Activated T-helper 9 cell treated with anti-CD3 and anti-CD28 coated beads, Interleukin-2, amount 50 U/mL, for 16 hours (primary cell): ENCODE results near the gene FRK.
"Not testable (repeated sequence)": the region's sequence is repeated elsewhere in the genome, so short reads cannot be mapped to it uniquely, and the experiment has no call there.

Experiments used
- DNase-seq: peaks from one replicate; pipeline ENCODE4 v3.0.0-alpha.2; 2020; ENCODE audit warnings: low read depth

The FRK gene

DNA sequence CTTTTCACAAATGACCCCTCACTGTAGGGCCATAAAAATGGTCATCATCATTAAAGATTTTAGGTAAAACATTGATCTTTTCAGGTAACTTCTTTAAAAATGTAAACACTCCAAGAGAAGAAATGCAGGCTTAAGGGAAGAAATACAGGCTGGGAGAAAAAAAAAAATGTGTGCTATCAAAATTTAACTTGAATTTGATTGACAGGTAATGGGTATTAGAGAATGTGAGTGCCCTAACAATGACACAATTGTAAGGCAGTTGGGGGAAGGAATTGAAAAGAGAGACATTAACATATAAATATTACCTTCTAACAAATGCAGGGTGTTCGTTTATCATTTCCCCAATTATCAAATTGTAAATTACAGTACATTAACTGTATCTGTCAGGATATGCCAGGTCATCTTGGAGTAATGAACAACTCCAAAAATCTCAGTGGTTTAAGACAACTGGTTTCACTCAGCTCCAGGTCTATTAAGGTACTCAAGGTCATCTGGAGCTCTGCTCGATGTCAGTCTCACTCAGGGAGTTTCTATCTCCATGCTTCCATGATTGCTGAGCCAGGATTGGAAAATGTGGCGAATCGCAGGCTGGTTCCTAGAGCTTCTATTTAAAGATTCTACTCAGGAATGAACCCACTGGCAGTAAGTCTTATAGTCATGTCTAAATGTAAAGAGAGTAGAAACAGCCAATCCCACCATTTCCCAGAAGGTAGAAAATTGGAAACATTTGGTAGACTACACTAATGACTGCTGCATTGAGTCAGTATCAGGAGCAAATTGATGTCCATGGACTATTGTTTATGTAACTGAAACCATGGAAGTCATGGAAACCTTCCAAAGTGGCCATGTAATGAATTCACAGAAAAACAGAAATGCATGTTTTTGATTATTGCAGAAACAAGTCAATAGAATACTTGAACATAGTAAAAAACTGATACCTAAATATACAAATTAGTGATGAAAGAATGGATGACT lies 55.6 kb downstream of the FRK start:
- no peak for DNase-seq

DNA sequence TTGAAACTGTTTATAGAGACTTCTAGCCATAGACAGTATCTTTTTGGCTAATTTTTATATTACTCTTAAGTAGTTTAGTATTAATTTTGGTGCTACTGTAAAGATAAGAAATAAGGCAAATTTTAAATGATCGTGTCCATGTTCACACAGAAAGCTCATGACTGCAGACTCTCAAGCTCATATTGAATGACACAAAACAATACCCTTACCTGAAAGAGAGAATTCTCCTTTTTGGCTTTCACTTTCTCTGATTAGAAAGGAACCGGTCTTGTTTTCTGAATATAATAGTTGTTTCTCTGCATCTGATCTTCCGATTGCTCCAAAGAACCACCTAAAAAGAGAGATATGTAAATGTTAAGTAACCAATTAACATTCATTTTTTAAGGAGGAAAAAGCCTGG lies 57.0 kb downstream of the FRK start:
- no peak for DNase-seq

DNA sequence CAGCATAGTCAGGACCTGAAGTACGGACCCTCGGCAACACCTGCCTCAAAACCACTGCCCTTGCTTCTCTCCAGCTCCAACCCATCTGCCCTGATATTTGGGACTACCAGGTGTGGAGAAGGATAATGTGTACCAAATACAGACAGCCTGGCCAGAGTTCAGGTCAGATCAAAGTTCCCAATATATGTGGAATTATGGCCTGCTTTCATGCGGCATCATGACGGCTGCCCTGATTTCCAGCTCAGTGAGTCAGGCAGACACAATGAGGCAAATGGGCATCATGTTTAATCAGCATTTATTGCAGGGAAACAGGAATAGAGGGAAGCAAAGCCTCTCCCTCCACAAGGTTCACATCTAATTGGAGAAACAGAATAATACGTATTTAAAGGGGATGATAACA lies 57.9 kb downstream of the FRK start:
- DNase-seq, result no peak

- no peak for DNase-seq
Observed at GRCh38 chr6:115999235-115999634, 61.5 kb downstream of the FRK start.

DNA sequence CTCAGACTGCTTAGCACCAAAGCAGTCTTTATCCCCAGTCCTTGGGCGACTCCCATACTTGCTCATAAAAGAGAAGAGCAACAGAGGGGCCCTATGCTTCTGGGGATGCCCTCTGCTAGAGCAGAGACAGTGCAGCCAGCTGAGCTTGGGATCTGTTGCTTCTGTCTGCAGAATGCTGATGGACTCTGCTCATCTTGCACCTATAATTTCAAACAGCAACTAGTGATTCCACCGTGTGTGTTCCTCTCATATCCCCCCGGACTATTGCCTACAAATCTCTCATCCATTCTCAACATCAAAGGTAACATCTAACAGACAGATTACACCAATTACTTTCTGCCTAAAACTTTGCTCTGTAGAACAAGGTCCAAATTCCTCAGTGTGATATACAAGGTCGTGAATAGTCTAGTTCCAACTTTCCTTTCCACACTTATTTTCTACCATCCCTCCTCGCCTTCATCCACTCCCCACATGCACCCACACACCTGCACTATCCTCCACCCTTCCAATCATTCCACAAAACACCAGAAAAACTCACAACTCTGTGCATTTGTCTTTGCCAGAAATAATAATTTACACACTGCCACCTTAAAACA lies 62.6 kb downstream of the FRK start:
- DNase-seq, result no peak

GRCh38 chr6:115986026-115986425 lies 74.7 kb downstream of the FRK start:
- DNase-seq, result no peak

GRCh38 chr6:115984809-115985208 lies 75.9 kb downstream of the FRK start:
- no peak for DNase-seq

- DNase-seq, result no peak
Observed at GRCh38 chr6:115983998-115984397, 76.7 kb downstream of the FRK start.

DNA sequence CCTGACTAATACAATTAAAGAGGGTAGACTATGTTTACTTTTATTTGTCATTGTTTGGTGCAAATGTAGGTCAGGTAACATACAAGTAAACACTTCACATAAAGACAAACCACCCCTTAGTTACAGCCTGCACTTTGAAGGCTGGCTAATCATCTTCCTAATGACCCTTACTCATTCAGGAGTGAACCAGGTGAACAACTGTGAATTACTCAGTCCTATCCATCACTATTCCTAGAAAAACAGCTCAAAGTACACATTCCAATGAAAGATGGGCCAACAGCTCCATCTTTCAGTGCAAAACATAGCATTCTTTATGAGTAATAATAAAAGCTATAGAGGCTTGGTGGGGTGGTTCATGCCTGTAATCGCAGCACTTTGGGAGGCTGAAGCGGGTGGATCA lies 78.2 kb downstream of the FRK start:
- DNase-seq, result no peak

- DNase-seq, result no peak
Observed at GRCh38 chr6:115977220-115977619, 83.5 kb downstream of the FRK start.

- DNase-seq, result no peak
Observed at GRCh38 chr6:115976321-115976870, 84.3 kb downstream of the FRK start.

- no peak for DNase-seq
Observed at GRCh38 chr6:115972679-115973078, 88.0 kb downstream of the FRK start.

DNA sequence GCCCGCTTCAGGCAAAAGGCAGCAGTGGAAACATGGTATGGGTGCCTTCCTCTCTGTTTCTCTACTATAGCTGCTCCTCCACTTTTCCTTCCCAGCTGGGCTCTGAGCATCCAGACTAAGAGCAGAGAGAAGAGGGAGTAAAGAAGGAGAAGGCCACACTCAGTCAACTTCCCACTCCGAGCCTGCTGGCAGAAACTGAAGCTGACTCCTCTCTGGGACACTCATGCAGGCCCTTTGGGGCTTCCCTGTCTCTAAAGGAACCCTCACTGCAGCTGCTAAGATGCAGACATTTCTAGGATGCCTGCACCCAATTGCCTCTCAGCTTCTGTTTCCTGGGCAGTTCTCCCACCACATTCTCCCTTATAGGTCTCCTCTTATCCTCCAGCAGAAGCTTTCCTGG lies 88.9 kb downstream of the FRK start:
- no peak for DNase-seq

DNA sequence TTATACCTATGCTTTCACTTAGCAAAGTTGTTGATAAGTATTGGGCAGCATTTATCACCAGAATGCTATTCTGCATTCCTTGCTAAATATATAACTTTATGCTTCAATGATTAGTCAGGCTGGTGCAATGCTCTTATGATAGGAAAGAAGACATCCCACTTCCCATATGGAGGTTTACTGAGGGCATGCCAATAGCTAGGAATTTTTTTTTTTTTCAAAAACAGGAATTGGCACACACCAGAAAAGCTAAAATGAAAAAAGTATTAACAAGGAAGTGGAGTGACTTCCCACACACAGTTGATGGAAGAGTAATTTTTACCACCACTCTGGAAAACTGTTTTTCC lies 90.8 kb downstream of the FRK start:
- no peak for DNase-seq

DNA sequence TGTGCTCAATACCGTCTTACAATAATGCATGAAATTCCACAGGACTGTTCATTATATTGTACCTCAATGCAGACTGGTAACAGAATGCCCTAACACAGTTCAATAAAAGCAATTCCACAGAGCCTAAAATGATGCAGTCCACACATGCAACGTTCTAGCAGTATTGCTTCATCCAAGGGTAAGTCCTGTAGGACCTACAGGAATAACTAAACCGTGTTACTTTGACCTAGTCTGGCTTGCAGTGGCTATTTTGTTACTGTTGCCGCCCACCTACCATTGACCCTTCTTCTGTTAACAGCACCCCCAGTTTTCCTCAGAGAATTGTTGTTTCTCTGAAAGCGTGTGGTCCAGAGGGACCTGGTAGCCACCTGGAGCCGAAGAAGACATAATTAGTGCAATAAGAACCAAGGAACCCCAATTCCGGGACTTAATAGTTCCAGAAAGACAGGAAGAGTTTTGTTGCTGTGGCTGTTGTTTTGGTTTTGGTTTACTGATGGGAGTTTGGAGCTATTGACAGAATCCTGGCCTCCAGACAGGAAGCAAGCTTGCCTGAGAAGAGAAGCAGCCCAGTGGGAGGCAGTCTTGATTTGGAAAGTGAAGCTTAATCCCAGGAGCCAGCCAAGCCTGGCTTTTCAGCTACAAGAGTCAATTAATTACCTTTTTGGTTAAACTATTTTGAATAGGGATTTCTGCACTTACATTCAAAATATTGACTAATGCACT lies 91.3 kb downstream of the FRK start:
- no peak for DNase-seq

GRCh38 chr6:115960286-115960685 lies 100.4 kb downstream of the FRK start:
- DNase-seq, result not testable (repeated sequence)

- no peak for DNase-seq
Observed at GRCh38 chr6:115958958-115959357, 101.7 kb downstream of the FRK start.

DNA sequence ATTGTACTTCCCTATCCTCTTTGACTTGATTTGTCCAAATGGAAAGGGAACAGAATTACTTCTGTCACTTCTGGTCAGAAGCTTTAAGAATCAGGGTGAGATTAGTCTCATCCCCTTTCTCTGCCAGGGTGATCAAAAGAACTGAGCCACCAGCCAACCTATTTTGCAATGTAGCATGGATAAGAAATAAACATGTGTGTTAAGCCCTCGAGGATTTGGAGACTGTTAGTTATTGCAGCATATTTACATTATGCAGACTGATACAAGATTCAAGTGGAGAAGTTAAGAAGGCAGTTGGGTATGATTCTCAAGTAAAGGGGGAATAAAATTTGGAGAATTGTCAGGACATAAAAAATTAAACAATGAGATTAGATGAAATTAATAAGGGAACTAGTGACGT lies 106.0 kb downstream of the FRK start:
- DNase-seq, result no peak

GRCh38 chr6:115948751-115949150 lies 111.9 kb downstream of the FRK start:
- no peak for DNase-seq

DNA sequence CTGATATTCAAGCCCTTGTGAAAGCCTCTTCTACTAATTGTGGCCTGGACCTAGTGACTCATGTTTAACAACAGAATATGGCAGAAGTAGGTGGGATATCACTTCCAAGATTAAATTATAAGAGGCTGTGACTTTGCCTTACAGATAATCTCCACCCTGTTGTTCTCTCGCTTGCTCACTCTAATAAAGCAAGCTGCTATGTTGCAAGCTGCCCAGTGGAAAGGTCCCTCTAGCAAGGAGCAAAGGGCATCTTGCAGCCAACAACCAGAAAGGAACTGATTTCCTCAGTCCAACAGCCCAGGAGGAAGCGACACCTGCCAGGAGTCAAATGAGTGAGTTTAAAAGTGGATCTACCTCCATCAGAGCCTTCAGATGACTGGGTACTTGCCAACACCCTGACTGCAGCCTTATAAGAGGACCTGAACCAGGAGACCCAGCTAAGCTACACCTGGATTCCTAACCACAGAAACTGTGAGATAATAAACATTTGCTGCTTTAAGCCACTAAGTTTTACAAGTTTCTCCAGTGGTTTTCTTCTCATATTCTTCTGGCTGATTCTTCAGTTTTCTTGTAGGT lies 112.6 kb downstream of the FRK start:
- no peak for DNase-seq

DNA sequence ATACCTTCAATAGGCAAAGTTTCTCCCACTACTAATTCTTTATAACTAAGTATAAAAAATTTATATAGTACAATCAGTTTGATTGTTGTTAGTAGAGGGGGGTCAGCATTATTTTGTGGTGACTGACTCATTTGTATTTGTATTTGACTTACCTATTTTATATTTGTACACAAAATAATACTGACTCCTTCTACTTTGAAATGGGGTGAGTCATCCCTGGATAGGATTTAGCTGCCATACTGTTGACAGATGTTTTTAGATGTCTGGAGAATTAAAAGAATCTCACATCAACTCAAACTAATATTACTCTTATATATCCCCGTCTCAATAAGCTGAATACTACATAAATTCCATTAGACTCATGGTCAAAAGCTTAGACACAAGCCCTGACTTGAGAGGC lies 114.9 kb downstream of the FRK start:
- no peak for DNase-seq

GRCh38 chr6:115945306-115945705 lies 115.4 kb downstream of the FRK start:
- DNase-seq, result no peak
